CD4-positive, CD25-positive, alpha-beta regulatory T cell (primary cell): Measurements from ENCODE around the gene SCIMP. TPM values are rescaled to one million over a fixed set of nuclear protein-coding genes. Genes with fewer than 3 reads are reported as not detected.
"Not testable (repeated sequence)": the region's sequence is repeated elsewhere in the genome, so short reads cannot be mapped to it uniquely, and the experiment has no call there.

Experiments used
- ATAC-seq, 2 donors: fragments of 150-1000 bp; cut with Tn5 transposase; one replicate each; pipeline ENCODE4 v1.10.0; 2021; ENCODE audit warnings: low read depth in 2 of 2, moderate number of reproducible peaks in 2 of 2, moderate library complexity in 1 of 2
- DNase-seq, 3 donors: peaks; one replicate each; pipeline versions ENCODE4 v3.0.0 to v3.0.0-alpha.2; 2012 to 2022; ENCODE audit warnings: mixed read lengths in 1 of 3
- H3K27ac ChIP-seq: one replicate; pipeline ENCODE4 v1.7.0; 2013; ENCODE audit warnings: mild to moderate bottlenecking, low read length; ENCODE audit not compliant: insufficient read depth, poor library complexity, severe bottlenecking
- H3K27me3 ChIP-seq: one replicate; pipeline ENCODE4 v1.7.0; 2013; ENCODE audit warnings: low read length; ENCODE audit not compliant: control insufficient read depth, insufficient read depth
- H3K36me3 ChIP-seq: one replicate; pipeline ENCODE4 v1.7.0; 2013; ENCODE audit warnings: mild to moderate bottlenecking, low read length, moderate library complexity; ENCODE audit not compliant: control insufficient read depth, insufficient read depth
- H3K4me1 ChIP-seq: 2 replicates; pipeline ENCODE4 v1.7.0; 2013; ENCODE audit warnings: mild to moderate bottlenecking, low read length; ENCODE audit not compliant: insufficient read depth, control insufficient read depth, poor library complexity, severe bottlenecking
- H3K4me3 ChIP-seq: one replicate; pipeline ENCODE4 v1.7.0; 2013; ENCODE audit warnings: low read depth, mild to moderate bottlenecking, low read length, moderate library complexity
- H3K9me3 ChIP-seq, 2 experiments: 1 replicate in 1 of 2; 2 replicates in 1 of 2; pipeline ENCODE4 v1.7.0; 2013; ENCODE audit warnings: low read length in 2 of 2, mild to moderate bottlenecking in 1 of 2, moderate library complexity in 1 of 2; ENCODE audit not compliant: control insufficient read depth in 2 of 2
- H3K27ac Mint-ChIP-seq, 3 donors: one replicate each; pipeline ENCODE4 v1.8.0; 2020 to 2022; ENCODE audit warnings: mild to moderate bottlenecking in 3 of 3, mixed read lengths in 3 of 3, moderate library complexity in 2 of 3
- H3K27me3 Mint-ChIP-seq: one replicate; pipeline ENCODE4 v1.8.0; 2022; ENCODE audit warnings: mild to moderate bottlenecking, mixed read lengths
- H3K36me3 Mint-ChIP-seq: one replicate; pipeline ENCODE4 v1.8.0; 2020; ENCODE audit warnings: mixed read lengths
- H3K4me1 Mint-ChIP-seq, 4 donors: one replicate each; pipeline ENCODE4 v1.8.0; 2020 to 2022; ENCODE audit warnings: mixed read lengths in 4 of 4, mild to moderate bottlenecking in 1 of 4
- H3K4me3 Mint-ChIP-seq, 4 donors: one replicate each; pipeline ENCODE4 v1.8.0; 2020 to 2022; ENCODE audit warnings: mild to moderate bottlenecking in 4 of 4, mixed read lengths in 4 of 4, moderate library complexity in 3 of 4
- H3K9me3 Mint-ChIP-seq, 7 donors: one replicate each; pipeline ENCODE4 v1.8.0; 2020 to 2022; ENCODE audit warnings: mixed read lengths in 7 of 7, mild to moderate bottlenecking in 3 of 7, moderate library complexity in 2 of 7
- polyA plus RNA-seq, 4 donors: library from polyadenylated mRNA; unstranded; fragments of 300-500 nt; fragmentation: Illumina TruSeq; gene quantifications; one replicate each; pipeline ENCODE4 v1.2.3, GENCODE V29; 2021
- total RNA-seq: library from RNA; stranded (reverse); gene quantifications from one replicate; pipeline ENCODE4 v1.2.3, GENCODE V29; 2022

SCIMP gene
- total and polyA plus RNA-seq, 5 donors from 2014 or later: 0.19 to 1.2 (median 0.29) TPM; not detected in 1

DNA sequence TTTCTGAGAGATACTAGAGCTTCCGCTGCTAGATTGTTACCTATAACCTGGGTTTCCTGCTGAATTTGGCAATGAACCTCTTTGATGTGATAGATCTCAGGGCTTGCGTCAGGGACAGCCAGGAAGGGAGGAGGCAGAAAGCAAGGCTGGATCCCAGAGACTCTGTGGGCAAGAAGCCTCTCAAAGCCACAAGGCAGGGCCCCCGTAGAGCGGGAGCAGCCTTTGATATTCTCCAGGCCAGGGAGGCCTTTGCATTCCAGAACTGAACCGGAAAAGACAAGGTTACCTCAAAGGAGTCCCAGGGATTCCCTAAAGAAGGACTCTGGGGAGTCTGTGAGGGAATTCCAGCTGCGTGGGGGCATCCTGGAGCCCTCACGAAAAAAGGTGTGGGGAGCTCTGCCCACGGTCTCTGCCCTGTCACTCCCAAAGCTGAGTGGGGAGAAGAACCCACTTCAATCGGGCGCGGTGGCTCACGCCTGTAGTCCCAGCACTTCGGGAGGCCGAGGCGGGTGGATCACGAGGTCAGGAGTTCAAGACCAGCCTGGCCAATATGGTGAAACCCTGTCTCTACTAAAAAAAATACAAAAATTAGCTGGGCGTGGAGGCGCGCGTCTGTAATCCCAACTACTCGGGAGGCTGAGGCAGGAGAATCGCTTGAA lies 14.3 kb upstream of the SCIMP start:
- H3K27me3 ChIP-seq: no peaks in the 10 kb centered on the region
- no peaks in the 10 kb centered on the region for H3K36me3 ChIP-seq
- no peak for ATAC-seq
- no peaks in the 10 kb centered on the region for H3K4me1 ChIP-seq
- Mint-ChIP-seq H3K4me1 (peaks cover 5 to 17% (median 7%) of the 10 kb centered on the region in 4 donors), H3K36me3 (peaks cover 4% of the 10 kb centered on the region), H3K27me3 (no peaks in the 10 kb centered on the region), H3K9me3 (no peaks in the 10 kb centered on the region), H3K4me3 (peak overlapping the region in 1 of 4 donors; percentile 38), H3K27ac (peak overlapping the region; percentile 49 to 64 (median 63))
- H3K4me3 ChIP-seq: no peak overlapping the region
- no peak overlapping the region for H3K27ac ChIP-seq
- H3K9me3 ChIP-seq: no peaks in the 10 kb centered on the region
- DNase-seq: no peak

DNA sequence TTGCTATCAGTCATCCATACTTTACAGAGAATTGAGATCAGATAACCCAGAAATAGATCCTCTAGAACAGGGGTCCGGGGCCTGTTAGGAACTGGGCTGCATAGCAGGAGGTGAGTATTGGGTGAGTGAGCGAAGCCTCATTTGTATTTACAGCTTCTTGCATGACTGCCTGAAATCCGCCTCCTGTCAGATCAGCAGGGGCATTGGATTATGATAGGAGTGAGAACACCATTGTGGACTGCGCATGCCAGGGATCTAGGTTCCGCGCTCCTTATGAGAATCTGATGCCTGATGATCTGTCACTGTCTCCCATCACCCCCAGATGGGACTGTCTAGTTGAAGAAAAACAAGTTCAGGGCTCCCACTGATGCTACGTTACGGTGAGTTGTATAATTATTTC lies 13.0 kb upstream of the SCIMP start:
- H3K4me3 ChIP-seq: no peak overlapping the region
- H3K27me3 Mint-ChIP-seq: no peaks in the 10 kb centered on the region
- ATAC-seq (no peak), DNase-seq (no peak)
- no peaks in the 10 kb centered on the region for H3K36me3 ChIP-seq
- H3K27me3 ChIP-seq: no peaks in the 10 kb centered on the region
- no peak overlapping the region for H3K27ac ChIP-seq
- peaks cover 4% of the 10 kb centered on the region for H3K36me3 Mint-ChIP-seq
- peaks cover 5 to 29% (median 15%) of the 10 kb centered on the region in 4 donors for H3K4me1 Mint-ChIP-seq
- no peaks in the 10 kb centered on the region for H3K9me3 Mint-ChIP-seq
- H3K9me3 ChIP-seq: no peaks in the 10 kb centered on the region
- H3K4me3 Mint-ChIP-seq: no peak overlapping the region
- peaks cover 7% of the 10 kb centered on the region for H3K4me1 ChIP-seq
- no peak overlapping the region for H3K27ac Mint-ChIP-seq

DNA sequence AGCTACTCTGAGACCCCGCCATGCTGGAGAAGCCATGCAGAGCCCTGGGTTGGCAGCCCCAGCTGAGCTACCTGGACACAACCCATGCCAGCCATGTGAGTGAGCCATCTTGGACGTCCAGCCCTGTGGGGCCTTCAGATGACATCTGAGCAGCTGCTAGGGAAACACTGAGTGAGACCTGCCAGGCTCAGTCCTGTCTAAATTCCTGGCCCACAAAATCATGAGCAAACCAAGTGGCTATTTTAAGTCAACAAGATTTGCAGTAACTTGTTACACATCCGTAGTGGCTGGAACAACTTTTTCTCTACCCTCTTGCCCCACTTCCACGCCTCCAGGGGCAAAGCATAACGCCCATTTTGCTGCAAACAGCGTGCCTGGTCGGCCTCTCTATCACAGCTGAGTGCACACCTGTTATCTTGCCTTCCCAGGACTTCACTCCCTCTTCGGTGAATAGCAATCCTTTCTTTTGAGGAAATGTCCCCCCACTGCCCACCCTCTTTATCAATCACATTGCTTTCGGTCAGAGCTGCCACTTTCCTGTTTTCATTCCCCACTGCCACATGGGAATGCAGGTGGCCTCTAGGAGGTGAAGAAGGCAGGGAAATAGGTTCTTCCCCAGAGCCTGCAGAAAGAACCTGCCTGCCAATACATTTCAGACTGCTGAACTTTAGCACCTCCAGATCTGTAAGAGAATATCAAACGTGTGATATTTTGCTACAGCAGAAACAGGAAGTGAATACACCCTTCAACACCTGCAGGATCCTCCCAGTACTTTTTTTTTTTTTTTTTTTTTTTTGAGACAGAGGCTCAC lies 7.4 kb upstream of the SCIMP start:
- Histone ChIP-seq H3K27me3 (no peaks in the 10 kb centered on the region), H3K4me1 (peaks cover 32% of the 10 kb centered on the region), H3K36me3 (no peaks in the 10 kb centered on the region), H3K9me3 (no peaks in the 10 kb centered on the region), H3K27ac (peak overlapping the region; percentile 68), H3K4me3 (peak overlapping the region; percentile 64)
- peak overlapping the region; percentile 97 to 99 (median 99) for H3K27ac Mint-ChIP-seq
- ATAC-seq (peak; percentile 79 to 89), DNase-seq (peak in 2 of 3 donors; percentile 58 to 83)
- H3K4me1 Mint-ChIP-seq: peaks cover 6 to 65% (median 23%) of the 10 kb centered on the region in 4 donors
- peaks cover 3% of the 10 kb centered on the region for H3K36me3 Mint-ChIP-seq
- no peaks in the 10 kb centered on the region for H3K9me3 Mint-ChIP-seq
- H3K27me3 Mint-ChIP-seq: peaks cover 2% of the 10 kb centered on the region
- H3K4me3 Mint-ChIP-seq: peak overlapping the region; percentile 60 to 95 (median 83)

DNA sequence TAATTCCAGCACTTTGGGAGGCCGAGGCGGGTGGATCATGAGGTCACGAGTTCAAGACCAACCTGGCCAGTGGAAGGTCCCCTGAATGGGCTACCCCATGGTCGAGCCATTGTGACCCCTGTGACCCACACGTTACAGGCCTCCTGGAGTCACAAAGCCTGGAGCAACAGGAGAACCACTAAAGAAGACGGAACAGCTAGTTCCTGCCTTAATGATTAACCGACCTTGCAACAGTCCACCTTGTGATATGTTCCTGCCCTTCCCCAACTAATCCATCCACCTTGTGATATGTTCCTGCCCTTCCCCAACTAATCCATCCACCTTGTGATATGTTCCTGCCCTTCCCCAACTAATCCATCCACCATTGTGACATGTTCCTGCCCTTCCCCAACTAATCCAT lies 5.1 kb upstream of the SCIMP start:
- peaks cover 8 to 71% (median 26%) of the 10 kb centered on the region in 4 donors for H3K4me1 Mint-ChIP-seq

DNA sequence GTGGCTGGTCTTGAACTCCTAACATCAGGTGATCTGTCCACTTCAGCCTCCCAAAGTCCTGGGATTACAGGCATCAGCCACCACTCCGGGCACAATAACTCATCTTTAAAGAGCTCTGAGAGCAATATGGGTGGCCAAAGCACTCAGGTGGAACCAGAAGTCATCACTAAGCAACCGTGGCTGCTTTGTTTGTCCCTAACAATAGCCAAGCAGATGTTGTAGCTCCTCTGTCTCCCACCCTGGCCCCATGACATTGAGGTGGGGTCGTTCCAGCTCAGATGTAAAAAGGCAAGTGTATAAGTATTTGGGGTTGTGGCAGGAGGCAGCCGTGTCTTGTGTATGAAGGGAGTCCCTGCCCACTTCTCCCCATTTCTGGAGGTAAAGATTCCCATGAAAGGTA lies 3.7 kb upstream of the SCIMP start:
- no peak overlapping the region for H3K4me3 ChIP-seq
- no peak overlapping the region for H3K4me3 Mint-ChIP-seq
- peaks cover 13% of the 10 kb centered on the region for H3K36me3 Mint-ChIP-seq
- no peaks in the 10 kb centered on the region for H3K27me3 ChIP-seq
- H3K4me1 Mint-ChIP-seq: peaks cover 8 to 66% (median 24%) of the 10 kb centered on the region in 4 donors
- no peak for DNase-seq
- peak overlapping the region; percentile 79 to 90 (median 84) for H3K27ac Mint-ChIP-seq
- no peak for ATAC-seq
- peaks cover 32% of the 10 kb centered on the region for H3K4me1 ChIP-seq
- no peaks in the 10 kb centered on the region for H3K9me3 Mint-ChIP-seq
- no peaks in the 10 kb centered on the region for H3K36me3 ChIP-seq
- H3K27me3 Mint-ChIP-seq: peaks cover 5% of the 10 kb centered on the region
- H3K27ac ChIP-seq: no peak overlapping the region
- no peaks in the 10 kb centered on the region for H3K9me3 ChIP-seq

More for the DNA sequence above, 5.1 kb upstream of the SCIMP start:
- Mint-ChIP-seq H3K36me3 (peaks cover 11% of the 10 kb centered on the region), H3K27ac (peak overlapping the region in 1 of 3 donors; percentile 51)
- not testable (repeated sequence) for ATAC-seq, H3K4me3 ChIP-seq, H3K27me3 ChIP-seq, H3K27ac ChIP-seq, H3K4me3 Mint-ChIP-seq, H3K9me3 Mint-ChIP-seq, H3K36me3 ChIP-seq, DNase-seq, H3K9me3 ChIP-seq, H3K27me3 Mint-ChIP-seq
- H3K4me1 ChIP-seq: peaks cover 32% of the 10 kb centered on the region

DNA sequence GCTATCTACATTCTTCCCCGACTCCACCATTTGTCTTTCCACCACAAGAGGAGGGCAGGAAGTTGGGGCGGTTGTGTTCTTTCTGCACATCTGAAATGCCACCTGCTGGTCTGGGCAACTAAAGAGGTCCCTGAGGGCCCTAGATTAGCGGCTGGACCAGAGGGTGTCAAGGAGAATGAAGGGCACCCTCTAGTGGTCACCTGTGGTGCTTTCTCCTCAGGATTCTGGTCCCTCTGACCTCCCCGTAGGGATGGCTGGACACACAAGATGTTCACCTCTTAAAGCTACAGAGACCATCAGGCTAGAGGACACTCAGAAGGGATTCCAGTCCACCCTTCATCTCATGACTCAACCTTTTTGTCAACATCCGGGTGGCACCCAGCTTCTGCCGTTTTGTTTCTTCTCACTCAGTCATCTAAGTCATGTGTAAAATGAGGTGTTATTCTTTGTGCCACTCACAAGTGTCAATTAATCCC lies 2.9 kb upstream of the SCIMP start:
- no peak overlapping the region for H3K4me3 ChIP-seq
- peak overlapping the region; percentile 59 to 90 (median 70) for H3K27ac Mint-ChIP-seq
- H3K9me3 ChIP-seq: no peaks in the 10 kb centered on the region
- H3K36me3 ChIP-seq: no peaks in the 10 kb centered on the region
- peak overlapping the region in 2 of 4 donors; percentile 43 to 74 for H3K4me3 Mint-ChIP-seq
- H3K36me3 Mint-ChIP-seq: peaks cover 13% of the 10 kb centered on the region
- H3K9me3 Mint-ChIP-seq: no peaks in the 10 kb centered on the region
- DNase-seq (peak in 1 of 3 donors; percentile 74), ATAC-seq (peak; percentile 36 to 53)
- no peaks in the 10 kb centered on the region for H3K27me3 ChIP-seq
- peaks cover 25% of the 10 kb centered on the region for H3K4me1 ChIP-seq
- peaks cover 8 to 63% (median 17%) of the 10 kb centered on the region in 4 donors for H3K4me1 Mint-ChIP-seq
- no peak overlapping the region for H3K27ac ChIP-seq
- peaks cover 5% of the 10 kb centered on the region for H3K27me3 Mint-ChIP-seq

DNA sequence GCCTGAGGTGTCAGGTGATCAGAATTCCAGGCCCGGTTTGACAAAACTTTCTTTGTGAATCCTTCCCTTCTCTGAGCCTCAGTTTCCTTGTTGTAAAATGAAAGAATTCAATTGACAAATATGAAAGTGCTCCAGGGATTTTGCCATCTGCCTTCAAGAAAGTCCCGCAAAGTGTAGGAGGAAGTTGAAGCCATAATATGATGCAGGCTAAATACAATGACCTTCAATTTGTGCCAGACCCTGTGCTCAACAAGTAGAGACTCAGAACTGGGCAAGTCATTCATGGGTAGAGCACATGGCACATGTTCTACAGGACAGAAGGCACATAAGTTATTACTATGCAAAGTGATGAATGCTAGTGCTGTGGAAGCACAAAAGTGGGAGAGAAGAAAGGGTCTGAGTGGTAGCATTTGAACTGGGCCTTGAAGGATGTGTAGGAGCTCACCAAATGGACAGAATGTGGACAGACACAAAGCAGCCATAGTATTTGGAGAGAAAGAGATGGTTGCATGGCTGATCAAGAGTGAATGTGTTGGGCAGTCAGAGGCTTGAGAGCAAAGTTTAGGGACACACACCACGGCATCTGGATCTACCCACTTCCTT lies 2.4 kb upstream of the SCIMP start:
- peaks cover 20% of the 10 kb centered on the region for H3K4me1 ChIP-seq
- Mint-ChIP-seq H3K36me3 (peaks cover 13% of the 10 kb centered on the region), H3K9me3 (no peaks in the 10 kb centered on the region), H3K27me3 (peaks cover 5% of the 10 kb centered on the region), H3K27ac (peak overlapping the region; percentile 12 to 90 (median 70)), H3K4me1 (peaks cover 8 to 58% (median 13%) of the 10 kb centered on the region in 4 donors), H3K4me3 (peak overlapping the region in 1 of 4 donors; percentile 74)
- H3K27me3 ChIP-seq: no peaks in the 10 kb centered on the region
- no peak for ATAC-seq
- H3K27ac ChIP-seq: no peak overlapping the region
- DNase-seq: no peak
- no peaks in the 10 kb centered on the region for H3K36me3 ChIP-seq
- H3K4me3 ChIP-seq: no peak overlapping the region
- H3K9me3 ChIP-seq: no peaks in the 10 kb centered on the region
